HUES48 (cell line): Measurements from ENCODE around the gene PARP11.

Source experiments
- H3K27ac ChIP-seq: one replicate; pipeline ENCODE4 v1.7.0; 2013; ENCODE audit warnings: low read depth, low read length, inconsistent platforms
- H3K27me3 ChIP-seq: 2 replicates; pipeline ENCODE4 v1.6.1; 2013; ENCODE audit warnings: mild to moderate bottlenecking, low read length; ENCODE audit not compliant: control insufficient read depth, insufficient read depth
- H3K36me3 ChIP-seq: 2 replicates; pipeline ENCODE4 v1.6.1; 2013; ENCODE audit warnings: low read length; ENCODE audit not compliant: control insufficient read depth, insufficient read depth
- H3K4me1 ChIP-seq: 2 replicates; pipeline ENCODE4 v1.6.1; 2013; ENCODE audit warnings: mild to moderate bottlenecking, low read length; ENCODE audit not compliant: control insufficient read depth, insufficient read depth
- H3K4me3 ChIP-seq: 2 replicates; pipeline ENCODE4 v1.5.1; 2013; ENCODE audit warnings: mild to moderate bottlenecking, low read depth, low read length
- H3K9ac ChIP-seq: 2 replicates; pipeline ENCODE4 v1.6.1; 2013; ENCODE audit warnings: mild to moderate bottlenecking, low read depth, low read length, moderate library complexity
- H3K9me3 ChIP-seq: 2 replicates; pipeline ENCODE4 v1.6.1; 2013; ENCODE audit warnings: low read length; ENCODE audit not compliant: control insufficient read depth, insufficient read depth

PARP11 gene

DNA sequence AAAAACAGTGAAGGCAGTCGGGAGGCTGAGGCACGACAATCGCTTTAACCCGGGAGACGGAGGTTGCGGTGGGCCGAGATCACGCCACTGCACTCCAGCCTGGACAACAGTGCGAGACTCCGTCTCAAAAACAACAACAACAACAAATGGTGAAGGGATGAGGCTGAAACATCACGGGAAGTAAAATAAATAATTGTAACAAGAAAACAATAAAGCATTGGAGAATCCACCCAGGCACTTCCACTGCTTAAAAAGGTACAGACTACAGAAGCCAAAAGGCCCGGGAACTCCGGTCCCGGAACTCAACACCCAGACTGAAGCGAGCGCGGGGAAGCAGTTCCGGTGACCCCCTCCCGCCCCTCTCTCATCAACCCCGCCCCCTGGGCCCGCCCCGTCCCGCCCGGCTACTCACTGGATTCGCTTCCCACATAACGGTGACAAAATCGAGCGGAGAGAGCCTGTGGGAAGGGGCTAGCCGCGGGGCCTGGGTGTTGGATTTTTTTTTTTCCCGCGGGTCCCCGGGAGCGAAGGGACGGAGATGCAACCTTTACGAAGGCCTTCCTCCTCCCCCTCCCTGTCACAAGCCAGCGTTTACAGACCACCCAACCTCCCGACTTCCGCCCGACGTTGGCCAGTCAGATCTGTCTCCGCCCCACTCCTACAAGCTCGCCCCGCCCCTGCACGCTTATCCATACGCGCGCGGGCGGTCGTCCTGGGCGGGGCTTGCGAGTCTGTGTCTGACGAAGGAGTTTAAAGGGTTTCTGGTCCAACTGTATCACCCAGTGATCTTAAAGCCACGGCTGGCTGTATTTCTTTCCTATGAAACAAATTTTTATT, at the start of gene PARP11:
PARP11 (minus strand) TSS at position 600 of the 837 bp plus-strand sequence; CDS start at position 430, 170 bp downstream.
- Histone ChIP-seq H3K36me3 (no peaks in the 10 kb centered on the region), H3K4me1 (peaks cover 11% of the 10 kb centered on the region; the same call in 1 of the 2 replicates), H3K27ac (peak within 1 kb of the TSS; percentile 92), H3K4me3 (peak within 1 kb of the TSS; percentile 85), H3K9me3 (no peaks in the 10 kb centered on the region), H3K9ac (peak within 1 kb of the TSS; percentile 65), H3K27me3 (no peaks in the 10 kb centered on the region)

GRCh38 chr12:3922033-3922432, 48.8 kb upstream of the PARP11 start:
- H3K4me3 ChIP-seq = no peak overlapping the region
- no peaks in the 10 kb centered on the region for H3K36me3 ChIP-seq
- no peaks in the 10 kb centered on the region for H3K9me3 ChIP-seq
- no peaks in the 10 kb centered on the region; the same call in 1 of the 2 replicates for H3K27me3 ChIP-seq
- H3K9ac ChIP-seq = no peak overlapping the region
- H3K27ac ChIP-seq = no peak overlapping the region
- H3K4me1 ChIP-seq = peaks cover 6% of the 10 kb centered on the region; the same call in 1 of the 2 replicates

DNA sequence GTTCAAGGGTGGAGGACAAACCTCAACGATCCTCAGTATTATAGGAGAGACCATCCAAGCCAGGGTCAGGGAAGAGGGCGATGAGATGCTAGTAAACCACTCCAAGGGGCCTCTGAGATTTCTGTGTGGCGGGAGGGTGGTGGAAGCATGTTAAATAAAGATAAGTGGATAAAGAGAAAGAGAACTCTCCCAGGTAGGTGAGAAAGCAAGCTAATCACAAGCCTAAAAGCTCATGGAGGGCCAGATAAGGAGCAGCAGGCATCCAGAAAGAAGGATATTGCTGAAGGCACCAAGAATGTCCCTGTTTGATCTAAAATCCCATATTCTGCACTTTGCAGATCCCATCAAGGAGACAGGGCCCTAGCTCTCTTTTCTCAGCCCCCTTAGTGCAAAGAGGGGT, 48.3 kb upstream of the PARP11 start:
- no peak overlapping the region for H3K4me3 ChIP-seq
- peaks cover 6% of the 10 kb centered on the region; the same call in 1 of the 2 replicates for H3K4me1 ChIP-seq
- no peak overlapping the region for H3K27ac ChIP-seq
- no peaks in the 10 kb centered on the region; the same call in 1 of the 2 replicates for H3K27me3 ChIP-seq
- H3K9me3 ChIP-seq = no peaks in the 10 kb centered on the region
- no peak overlapping the region for H3K9ac ChIP-seq
- no peaks in the 10 kb centered on the region for H3K36me3 ChIP-seq

- Histone ChIP-seq H3K4me1 (peaks cover 6% of the 10 kb centered on the region; the same call in 1 of the 2 replicates), H3K9me3 (no peaks in the 10 kb centered on the region), H3K36me3 (no peaks in the 10 kb centered on the region), H3K27ac (no peak overlapping the region), H3K9ac (no peak overlapping the region), H3K27me3 (no peaks in the 10 kb centered on the region; the same call in 1 of the 2 replicates), H3K4me3 (no peak overlapping the region)
Observed at GRCh38 chr12:3921151-3921471, 47.9 kb upstream of the PARP11 start.

GRCh38 chr12:3920351-3921150, 47.4 kb upstream of the PARP11 start:
- Histone ChIP-seq H3K4me1 (peaks cover 6% of the 10 kb centered on the region; the same call in 1 of the 2 replicates), H3K36me3 (no peaks in the 10 kb centered on the region), H3K27ac (no peak overlapping the region), H3K9ac (no peak overlapping the region), H3K4me3 (no peak overlapping the region), H3K9me3 (no peaks in the 10 kb centered on the region), H3K27me3 (no peaks in the 10 kb centered on the region; the same call in 1 of the 2 replicates)

DNA sequence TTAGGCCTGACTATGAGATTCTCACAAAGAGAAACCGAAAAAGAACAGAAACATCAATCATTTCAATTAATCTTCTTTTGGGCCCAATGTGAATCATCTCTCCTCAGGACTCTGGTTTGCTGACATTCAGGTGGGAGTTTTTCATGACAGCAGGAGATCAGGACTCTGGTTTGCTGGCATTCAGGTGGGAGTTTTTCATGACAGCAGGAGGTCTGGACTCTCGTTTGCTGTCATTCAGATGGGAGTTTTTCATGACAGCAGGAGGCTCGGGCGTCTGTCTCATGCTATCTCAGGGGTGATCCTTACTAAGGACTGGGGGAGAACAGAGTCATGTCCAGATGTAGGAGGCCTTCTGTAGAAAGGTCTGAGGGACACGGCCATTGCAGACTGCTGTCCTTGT, 40.1 kb upstream of the PARP11 start:
- Histone ChIP-seq H3K36me3 (no peaks in the 10 kb centered on the region), H3K9ac (no peak overlapping the region)

GRCh38 chr12:3912863-3913262, 39.7 kb upstream of the PARP11 start:
- Histone ChIP-seq H3K4me3 (no peak overlapping the region), H3K27me3 (peaks cover 4% of the 10 kb centered on the region; the same call in 1 of the 2 replicates), H3K36me3 (no peaks in the 10 kb centered on the region), H3K9me3 (0 out of 2 replicates have a peak, but pooled peaks cover 5% of the 10 kb centered on the region), H3K4me1 (peaks cover 17% of the 10 kb centered on the region), H3K27ac (no peak overlapping the region), H3K9ac (no peak overlapping the region)

More for the DNA sequence above, 40.1 kb upstream of the PARP11 start:
- no peak overlapping the region for H3K4me3 ChIP-seq
- peaks cover 4% of the 10 kb centered on the region; the same call in 1 of the 2 replicates for H3K27me3 ChIP-seq
- peaks cover 17% of the 10 kb centered on the region for H3K4me1 ChIP-seq
- 0 out of 2 replicates have a peak, but pooled peaks cover 5% of the 10 kb centered on the region for H3K9me3 ChIP-seq
- peak overlapping the region; percentile 2 for H3K27ac ChIP-seq

GRCh38 chr12:3911409-3911808, 38.2 kb upstream of the PARP11 start:
- peaks cover 4% of the 10 kb centered on the region; the same call in 1 of the 2 replicates for H3K27me3 ChIP-seq
- H3K9ac ChIP-seq = no peak overlapping the region
- no peak overlapping the region for H3K4me3 ChIP-seq
- no peaks in the 10 kb centered on the region for H3K36me3 ChIP-seq
- H3K27ac ChIP-seq = no peak overlapping the region
- peaks cover 17% of the 10 kb centered on the region for H3K4me1 ChIP-seq
- H3K9me3 ChIP-seq = 0 out of 2 replicates have a peak, but pooled peaks cover 5% of the 10 kb centered on the region

GRCh38 chr12:3905664-3906063, 32.5 kb upstream of the PARP11 start:
- no peaks in the 10 kb centered on the region for H3K9me3 ChIP-seq
- H3K9ac ChIP-seq = no peak overlapping the region
- H3K36me3 ChIP-seq = no peaks in the 10 kb centered on the region
- H3K4me3 ChIP-seq = no peak overlapping the region
- H3K27ac ChIP-seq = no peak overlapping the region
- H3K4me1 ChIP-seq = peaks cover 7% of the 10 kb centered on the region
- H3K27me3 ChIP-seq = no peaks in the 10 kb centered on the region

GRCh38 chr12:3904999-3905398, 31.8 kb upstream of the PARP11 start:
- Histone ChIP-seq H3K4me3 (no peak overlapping the region), H3K9me3 (no peaks in the 10 kb centered on the region), H3K27ac (no peak overlapping the region), H3K36me3 (no peaks in the 10 kb centered on the region), H3K9ac (no peak overlapping the region), H3K27me3 (no peaks in the 10 kb centered on the region), H3K4me1 (peaks cover 7% of the 10 kb centered on the region)
